Measurements from ENCODE around the gene PRKCE.

The PRKCE gene

DNA sequence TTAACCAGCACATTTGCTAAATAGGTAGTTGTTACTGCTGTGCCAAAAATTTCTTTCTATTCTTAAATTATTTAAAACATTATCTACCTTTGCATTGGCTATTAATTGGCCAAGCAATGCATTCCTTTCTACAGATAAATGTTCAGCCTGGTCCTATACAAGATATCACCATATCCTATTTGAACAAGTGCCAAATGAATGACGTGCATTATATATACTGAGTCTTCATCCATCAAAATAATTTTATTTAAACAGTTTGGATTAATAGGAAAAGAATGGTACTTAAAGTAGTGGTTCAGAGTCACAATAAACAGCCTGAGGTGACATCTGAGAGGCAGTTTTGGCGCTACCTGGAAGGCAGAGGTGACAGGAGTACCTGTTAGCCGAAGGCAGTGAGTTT lies 415.6 kb downstream of the PRKCE start:
- DNase-seq = no peak

DNA sequence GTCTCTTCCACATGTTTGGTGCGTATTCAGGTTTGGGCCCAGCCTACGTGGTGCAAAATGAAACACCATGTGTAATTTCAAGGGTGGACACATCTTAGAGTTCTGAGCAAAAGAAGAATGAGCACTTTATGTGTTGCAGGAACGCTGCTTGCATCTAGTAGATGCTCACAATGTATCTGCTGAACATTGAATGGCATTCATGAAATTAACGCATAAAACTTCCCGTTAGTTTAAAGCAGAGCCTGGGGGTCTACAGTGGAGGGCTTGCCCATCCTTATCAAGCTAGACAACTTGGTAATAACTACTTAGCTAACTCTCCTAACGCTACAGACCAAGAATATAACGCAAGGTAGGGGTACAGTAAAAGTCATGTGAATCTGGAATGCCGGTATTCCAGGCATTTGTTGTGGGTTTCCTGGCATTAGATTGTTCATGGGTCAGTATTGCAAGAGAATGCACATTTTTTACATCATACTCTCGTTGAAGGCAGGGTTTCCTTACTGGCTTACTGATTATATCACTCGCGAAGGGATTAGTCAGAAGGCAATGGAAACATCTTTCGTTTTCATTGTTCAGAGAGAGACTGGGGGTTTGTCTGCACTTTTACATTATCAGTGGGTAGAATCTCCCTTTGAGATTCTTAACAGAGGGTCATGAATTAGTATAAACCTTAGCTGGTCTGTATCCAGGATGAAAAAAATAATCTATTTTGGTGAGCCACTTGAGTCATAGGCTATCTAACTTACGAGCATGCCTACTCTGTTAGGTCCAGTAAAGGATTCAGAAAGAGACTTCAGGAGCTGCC lies 416.2 kb downstream of the PRKCE start:
- no peak for DNase-seq

DNA sequence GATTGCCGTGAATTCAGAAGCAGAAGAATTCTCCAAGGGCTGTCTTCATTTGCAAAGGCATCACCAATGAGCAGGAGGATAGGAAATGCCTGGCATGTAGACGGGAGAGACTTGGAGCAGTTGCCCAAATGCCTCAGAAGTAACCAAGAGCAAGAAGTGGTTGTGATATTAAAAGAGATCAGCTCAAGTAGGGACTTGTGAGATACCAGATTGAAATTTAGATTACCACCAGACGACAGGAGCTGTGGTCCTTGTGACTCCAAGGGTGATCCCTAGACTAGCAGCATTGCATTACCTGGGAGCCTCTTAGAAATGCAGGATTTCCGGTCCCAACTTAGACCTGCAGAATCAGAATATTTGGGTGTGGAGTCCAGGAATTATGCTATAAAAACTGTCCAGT lies 417.2 kb downstream of the PRKCE start:
- DNase-seq = no peak

DNA sequence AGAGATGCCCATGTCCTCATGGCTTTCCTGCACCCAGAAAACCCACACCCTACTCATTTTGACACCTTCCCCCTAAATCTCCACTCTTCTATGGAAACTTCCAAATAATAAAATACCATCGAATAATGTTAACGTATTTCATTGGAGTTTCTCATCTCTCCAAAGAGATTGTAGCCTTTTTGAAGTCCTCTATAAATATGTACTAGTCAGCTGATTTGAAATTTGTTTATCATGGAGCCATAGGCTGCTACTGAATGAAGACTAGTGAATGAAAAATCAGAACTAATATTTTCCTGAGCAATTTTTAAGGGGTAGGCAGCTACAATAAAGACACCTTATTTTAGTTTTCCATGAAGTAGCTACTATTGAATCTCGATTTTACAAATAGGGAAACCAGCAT lies 419.6 kb downstream of the PRKCE start:
- no peak for DNase-seq

DNA sequence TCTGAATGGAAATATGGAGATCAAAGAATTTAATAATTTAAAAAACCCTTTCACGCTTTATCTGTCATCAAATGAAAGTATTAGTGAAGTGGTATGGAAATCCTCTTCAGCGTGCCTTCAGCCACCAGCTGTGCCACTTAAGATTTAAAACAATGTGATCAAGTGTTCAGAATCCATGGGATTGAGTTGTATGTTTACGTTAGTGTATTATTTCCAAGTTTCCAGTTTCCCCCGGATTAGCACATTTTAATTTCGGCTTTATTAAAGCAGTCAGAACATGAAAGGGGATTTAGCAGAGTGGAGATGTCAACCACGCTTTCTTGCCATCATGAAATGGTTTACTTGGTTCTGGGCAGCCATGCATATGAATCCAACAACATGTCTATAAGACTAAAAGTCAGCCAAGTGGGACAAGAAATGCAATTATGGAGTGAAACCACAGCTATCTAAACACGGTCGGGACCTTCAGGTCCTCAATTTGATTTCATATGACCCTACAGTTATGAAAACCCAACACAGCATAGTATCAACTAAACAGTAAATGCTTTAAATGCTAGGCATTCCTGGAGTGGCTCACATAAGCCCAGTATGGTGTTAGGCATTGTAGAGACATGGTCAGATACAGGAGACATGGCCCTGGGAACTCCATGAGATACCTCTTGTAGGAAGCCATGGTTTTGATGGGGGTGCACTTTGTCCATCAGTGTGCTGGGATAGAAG lies 420.8 kb downstream of the PRKCE start:
- DNase-seq = no peak

DNA sequence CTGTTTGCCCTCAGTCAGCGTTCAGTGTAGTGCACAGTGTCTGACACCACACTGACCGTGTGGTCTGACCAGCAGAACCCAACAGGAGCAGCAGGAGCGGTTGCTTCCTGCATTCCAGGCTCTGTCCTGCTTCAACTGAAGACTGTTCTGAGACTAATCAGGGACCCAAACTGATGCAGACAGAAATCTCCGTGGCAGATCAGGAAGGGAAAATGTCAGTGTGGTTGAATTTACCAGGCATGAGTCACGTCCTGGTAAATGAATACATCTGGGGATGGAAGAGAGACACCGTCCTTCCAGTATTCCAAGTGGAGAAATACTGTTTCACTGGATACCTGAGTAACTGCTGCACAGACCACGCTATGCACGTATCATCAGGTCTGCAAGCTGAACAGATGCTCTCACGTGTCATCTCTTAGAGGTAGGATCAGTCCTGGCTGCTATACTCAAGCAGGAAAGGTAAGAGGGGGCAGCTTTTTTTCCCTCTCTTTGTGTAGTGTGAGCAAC lies 422.1 kb downstream of the PRKCE start:
- no peak for DNase-seq

DNA sequence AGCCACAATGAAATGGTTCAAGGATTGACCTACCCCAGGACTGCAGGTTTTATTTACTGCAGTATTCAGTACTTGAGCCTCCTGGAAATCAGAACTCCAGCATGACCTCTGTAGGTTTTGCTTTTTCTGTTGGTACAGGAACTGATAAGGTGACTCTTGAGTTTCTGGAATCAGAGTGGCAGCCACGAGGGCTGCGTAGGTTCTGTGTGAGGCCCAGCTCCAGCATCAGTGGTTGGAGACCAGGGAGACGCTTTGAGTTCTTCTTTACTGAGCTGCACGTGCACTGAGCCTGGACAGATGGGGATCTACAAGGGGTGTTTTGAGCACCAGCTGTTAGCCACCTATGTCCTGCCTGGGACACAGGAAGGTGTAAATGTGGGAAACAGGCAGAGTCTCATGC lies 423.0 kb downstream of the PRKCE start:
- no peak for DNase-seq

DNA sequence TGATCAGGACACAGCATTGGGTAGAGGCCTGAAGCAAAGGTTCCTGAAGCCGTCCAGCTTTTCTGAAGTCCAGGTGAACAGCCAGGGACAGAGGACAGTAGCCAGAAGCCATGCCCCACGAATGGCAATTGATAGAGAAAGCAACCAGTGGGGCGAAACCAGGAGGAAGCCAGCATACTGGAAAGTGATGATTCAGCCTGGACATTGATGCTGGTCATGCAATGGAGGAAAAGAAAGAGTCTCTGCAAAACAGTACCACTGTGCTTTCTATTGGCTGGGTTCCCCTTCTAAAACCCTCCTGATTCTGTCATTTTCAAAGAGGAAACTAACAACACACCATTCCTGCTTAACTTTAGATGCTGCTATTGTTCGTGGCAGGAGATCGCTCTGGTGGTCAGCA lies 424.4 kb downstream of the PRKCE start:
- DNase-seq = no peak

DNA sequence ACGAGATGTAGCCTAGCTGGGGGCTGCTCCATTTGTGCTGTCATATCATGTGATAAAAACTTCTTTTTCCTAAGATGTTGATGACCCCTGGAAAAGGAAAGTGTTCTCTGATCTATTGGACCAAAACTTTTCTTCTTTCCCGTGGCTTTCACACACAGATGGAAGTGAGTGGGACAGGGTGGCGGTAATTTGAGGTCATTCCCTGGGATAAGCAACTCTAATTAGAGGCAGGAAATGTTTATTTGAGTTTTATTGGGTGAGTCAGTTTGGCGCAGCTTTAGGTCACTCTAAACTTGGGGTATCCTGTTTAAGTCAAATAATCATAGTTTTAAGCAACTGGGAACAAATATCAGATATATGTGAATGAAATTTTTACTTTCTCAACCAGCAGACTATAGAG lies 424.8 kb downstream of the PRKCE start:
- no peak for DNase-seq

DNA sequence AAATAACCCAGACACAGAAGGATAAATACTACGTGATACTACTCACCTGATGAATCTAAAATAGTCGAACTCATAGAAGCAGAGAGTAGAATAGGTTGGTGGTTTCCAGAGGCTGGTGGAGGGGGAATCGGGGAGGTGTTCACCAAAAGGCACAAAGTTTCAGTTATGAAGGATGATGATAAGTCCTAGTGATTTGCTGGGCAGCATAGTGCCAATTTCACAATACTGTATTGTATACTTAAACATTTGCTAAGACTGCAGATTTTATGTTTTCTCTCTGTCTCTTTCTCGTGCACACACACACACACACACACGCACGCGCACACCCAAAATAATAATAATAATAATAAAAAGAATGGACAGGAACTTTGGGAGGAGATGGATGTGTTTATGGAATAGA lies 425.4 kb downstream of the PRKCE start:
- no peak for DNase-seq

DNA sequence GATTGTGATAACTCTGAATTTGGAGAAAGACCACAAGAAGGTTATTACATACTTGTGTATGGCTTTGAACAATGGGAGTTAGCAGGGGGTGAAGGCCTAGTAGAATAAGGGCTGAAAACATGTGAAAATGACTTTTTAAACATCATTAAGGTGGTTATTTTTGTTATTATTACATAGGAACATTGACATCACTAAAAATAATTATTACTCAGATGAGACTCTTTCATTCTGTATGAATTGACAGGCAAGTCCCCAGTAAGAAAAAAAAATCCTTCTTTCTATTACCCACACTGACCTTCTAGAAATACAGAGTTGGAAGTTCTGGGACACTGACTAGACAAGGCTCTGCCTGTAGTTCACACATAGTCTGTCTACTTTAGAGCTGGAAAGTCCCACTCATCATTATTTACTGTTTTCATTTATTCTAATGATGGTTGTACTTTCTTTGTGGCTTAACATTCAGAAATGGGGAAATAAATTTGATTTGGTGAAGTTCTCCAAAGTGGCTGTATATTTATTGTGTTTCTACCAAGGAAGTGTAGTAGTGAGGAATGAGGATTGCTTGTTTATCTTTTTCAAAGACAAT lies 426.1 kb downstream of the PRKCE start:
- DNase-seq = no peak

DNA sequence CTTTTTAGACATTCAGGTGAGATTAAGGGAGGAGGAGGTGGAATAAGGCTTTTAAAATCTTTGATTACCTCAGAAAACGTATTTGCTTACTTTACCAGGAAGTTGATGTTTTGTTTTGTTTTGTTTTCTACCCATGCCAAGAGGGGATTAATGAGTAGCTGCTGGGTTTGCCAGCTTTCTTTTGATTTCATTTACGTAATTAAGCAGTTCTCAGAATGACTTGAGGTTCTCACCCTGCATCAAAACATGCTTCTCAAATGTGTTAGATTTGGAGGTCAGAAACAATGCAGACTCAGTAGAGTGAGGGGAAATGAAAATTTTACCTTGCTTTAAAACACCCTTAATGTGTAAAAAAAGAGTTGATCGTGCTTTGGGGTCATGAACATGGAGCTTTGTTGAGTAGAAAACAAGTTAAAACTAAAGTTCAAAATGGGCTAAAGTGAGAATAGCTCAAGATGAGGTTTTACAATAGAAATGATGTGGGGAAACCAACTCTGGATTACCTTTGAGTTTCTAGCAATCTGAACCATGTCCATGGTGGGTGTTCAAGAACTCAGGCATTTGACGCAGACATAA lies 428.6 kb downstream of the PRKCE start:
- DNase-seq = no peak

DNA sequence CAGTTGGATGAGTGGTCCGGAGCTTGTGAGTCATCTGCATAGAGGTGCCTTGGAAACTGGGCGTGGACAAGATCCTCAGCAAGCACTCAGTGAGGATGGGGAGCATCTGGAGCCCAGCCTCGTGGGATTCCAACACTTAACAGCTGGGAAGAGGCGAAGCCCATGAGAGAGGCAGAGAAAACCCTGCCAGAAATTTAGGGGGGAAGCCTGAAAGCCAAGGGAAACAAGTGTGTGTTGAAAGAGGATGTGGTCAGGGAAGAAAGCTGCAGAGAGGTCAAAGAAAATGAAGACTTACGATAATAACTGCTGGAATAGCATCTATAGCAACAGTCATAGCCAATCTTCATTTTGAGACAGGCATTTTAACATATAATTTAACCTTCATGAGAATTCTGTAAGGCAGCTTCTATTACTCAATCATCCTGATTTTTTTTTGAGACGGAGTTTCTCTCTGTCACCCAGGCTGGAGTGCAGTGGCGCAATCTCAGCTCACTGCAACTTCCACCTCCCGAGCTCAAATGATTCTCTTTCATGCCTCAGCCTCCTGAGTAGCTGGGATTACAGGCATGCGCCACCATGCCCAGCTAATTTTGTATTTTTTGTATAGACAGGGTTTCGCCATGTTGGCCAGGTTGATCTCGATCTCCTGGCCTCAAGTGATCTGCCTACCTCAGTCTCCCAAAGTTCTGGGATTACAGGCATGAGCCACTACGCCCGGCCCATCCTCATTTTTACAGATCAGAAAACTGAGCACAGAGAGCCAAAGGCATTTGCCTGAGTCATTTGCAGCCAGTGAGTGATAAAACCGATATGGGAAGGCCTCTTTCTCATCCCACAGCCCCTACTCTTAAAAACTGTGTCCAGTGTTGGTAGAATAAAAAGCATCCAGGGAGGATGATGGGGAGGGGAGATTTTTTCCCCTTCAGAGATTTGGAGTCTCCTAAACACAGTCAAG lies 431.3 kb downstream of the PRKCE start:
- no peak for DNase-seq

DNA sequence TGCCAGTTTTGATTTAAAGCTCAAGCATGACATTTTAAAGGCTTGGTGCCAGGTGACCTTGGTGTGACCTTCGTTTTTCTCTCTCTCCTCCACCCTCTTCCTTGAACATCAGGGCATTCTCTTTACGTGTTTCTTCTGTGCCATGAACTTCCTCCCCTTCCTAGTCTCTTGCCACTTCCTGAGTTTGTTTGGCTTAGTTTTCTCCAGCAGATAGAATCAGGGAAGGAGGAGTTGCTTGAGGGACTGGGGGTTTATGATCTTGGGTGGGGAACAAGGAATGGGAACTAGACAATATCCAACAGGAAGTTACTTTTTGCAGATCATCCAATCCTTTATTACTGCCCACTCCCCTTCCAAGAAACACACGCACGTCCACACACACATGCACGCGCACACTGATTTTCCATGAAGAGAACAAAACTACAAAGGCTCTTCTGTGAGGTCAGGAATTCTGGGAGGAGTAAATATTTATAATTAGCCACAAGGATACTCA lies 435.1 kb downstream of the PRKCE start:
- DNase-seq = no peak

DNA sequence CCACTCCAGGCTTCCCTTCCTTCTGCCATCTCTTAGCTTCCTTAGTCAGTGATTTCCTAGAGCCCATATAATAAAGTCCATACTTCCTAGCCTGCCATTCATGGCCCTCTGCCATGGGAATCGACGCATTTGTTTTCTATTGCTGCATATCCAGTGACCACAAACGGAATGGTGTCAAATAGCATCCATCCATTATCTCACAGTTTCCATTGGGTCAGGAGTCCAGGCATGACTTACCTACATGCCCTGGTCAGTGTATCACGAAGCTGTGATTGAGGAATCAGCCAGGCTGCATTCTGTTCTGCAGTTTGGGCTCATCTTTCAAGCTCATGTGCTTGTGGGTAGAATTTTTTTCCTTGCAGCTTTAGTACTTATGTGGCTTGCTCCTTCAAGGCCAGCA lies 436.0 kb downstream of the PRKCE start:
- DNase-seq = no peak

DNA sequence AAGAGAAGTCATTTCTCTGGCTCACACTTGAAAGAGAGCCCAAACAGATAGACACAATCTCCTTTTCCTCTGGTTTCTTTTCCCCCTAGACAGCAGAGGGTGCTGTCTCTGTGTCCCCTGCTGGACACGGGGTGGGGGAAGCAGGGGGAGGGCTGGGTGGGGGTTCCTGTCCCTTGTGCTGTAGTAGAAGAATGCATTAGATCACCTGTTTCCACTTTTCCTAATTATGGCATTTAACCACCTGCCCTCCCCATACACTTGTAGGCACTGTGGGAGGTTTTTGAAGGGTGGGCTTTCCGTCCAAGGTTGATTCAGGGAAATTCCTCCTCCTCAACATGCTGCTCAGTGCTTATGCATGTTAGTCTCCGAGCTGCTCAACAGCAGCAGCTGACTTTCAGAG lies 439.5 kb downstream of the PRKCE start:
- DNase-seq = no peak

DNA sequence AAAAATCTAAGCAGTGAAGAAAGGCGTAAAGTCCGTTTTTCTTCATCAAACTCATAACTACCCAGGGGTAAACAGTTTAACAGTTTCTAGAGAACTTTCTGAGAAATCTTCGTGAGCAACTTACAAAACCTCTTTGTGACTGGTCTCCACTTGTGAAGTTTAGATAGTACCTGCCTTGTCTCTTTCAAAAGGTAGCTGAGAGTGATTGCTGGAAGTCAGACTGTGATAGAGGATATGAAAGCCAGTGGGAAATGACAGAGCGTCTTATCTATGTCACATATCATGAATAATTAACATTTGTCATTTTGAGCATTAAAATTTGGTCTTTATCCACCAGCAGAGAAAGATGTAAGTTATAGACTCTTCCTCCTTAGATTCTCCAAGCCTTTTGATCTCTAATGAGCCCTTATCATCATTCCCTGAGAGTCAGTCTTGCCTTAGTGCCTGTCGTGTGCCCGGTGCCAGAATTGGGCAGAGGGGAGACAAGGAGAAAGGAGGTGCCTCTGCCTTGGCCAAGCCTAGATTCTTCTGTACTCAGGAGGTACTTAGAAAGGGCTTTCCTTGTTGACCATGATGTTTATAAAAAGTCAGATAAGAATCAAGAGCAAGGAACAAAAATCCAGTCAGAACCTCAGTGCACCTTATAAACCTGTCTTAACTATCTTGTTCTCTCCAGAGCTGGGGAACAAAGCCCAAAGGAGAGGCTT lies 440.6 kb downstream of the PRKCE start:
- DNase-seq = no peak

DNA sequence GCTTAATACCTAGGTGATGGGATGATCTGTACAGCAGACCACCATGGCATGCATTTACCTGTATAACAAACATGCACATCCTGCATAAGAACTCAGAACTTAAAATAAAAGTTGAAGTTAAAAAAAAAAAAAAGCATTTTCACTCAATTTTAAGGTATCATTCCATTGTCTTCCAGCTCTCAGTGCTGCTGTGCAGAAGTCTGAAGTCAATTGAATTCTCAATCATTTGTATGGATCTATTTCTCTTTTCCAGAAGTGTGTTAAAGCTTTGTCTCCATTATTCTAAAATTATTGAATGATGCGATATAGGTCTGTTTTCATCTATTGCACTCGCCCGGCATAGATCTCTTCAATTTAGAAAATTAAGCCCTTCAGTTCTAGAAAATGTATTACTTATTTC lies 443.2 kb downstream of the PRKCE start:
- DNase-seq = no peak

DNA sequence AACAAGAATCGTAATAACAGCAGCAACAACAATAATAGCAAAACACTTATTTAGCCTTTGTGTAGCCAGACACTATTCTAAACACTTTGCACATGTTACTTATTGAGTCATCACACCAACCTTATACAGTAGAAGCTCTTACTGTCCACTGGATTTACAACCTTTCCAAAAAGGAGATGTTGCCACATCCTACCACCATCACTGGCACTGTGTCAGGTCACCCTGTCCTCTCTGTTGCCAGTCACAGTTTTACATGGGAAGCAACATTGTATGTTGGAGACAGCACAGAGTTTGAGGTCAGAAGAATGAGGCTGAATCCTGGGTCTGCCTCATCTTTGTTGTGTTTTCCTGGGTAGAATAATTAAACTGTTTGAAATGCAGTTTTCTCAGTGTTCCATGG lies 444.4 kb downstream of the PRKCE start:
- DNase-seq = no peak

DNA sequence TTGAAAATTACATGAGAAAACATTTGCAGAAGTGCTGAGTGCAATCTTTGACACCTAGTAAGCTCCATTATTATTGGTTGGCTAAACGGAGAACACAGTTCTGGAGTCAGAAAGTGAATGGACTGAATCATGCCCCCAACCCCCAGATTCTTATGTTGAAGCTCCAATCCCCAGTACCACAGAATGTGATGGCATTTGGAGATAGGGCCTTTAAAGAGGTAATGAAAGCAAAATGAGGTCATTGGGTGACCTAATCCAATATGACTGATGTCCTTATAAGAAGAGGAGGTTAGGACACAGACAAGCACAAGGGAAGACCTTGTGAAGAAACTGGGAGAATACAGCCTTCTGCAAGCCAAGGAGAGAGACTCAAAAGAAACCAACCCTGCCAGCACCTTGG lies 444.8 kb downstream of the PRKCE start:
- DNase-seq = no peak

DNA sequence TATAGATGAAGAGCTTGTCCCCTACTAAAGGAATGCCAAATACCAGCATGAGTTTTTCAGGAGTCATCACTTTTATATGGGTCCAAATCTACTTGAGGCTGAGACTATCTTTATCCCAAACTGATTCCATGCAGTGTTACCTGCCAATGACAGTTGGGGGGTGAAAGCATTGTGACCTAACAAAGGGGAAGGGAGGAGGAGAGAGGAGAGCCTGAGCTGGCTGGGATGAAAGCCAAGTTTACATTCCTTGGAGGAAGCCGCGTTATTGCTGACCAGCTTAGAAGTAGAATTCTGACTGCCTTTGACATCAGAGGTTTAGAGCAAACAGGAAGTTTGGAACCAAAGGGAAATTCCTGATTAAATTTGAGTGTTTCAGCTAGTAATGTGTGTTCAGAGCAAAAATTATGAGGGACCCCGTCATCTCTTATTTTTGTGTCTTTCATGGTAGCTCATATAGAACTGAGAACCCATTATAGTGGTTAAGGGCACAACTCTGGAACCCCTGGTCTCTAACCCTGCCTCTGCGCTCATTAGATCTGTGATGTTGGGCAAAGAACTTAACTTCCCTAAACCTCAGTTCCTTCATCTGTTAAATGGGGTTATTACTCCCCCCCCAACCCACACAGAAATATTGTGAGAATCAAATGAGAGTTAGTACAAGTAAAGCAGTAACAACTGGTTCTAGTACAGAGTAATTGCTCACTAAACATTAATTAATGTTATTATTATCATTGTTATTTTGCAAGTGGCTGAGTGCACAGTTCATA lies 446.4 kb downstream of the PRKCE start:
- no peak for DNase-seq
